HG03571 (cell line): ENCODE data around the gene FAM117A.
A peak's percentile ranks its signal among the peaks of the same experiment; 100 is the strongest.

Experiments
- ATAC-seq: cut with Tn5 transposase; IDR thresholded peaks from one replicate; pipeline ENCODE4 v1.9.1; 2021; ENCODE audit not compliant: unreplicated experiment

FAM117A gene, protein sequence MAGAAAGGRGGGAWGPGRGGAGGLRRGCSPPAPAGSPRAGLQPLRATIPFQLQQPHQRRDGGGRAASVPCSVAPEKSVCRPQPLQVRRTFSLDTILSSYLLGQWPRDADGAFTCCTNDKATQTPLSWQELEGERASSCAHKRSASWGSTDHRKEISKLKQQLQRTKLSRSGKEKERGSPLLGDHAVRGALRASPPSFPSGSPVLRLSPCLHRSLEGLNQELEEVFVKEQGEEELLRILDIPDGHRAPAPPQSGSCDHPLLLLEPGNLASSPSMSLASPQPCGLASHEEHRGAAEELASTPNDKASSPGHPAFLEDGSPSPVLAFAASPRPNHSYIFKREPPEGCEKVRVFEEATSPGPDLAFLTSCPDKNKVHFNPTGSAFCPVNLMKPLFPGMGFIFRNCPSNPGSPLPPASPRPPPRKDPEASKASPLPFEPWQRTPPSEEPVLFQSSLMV

DNA sequence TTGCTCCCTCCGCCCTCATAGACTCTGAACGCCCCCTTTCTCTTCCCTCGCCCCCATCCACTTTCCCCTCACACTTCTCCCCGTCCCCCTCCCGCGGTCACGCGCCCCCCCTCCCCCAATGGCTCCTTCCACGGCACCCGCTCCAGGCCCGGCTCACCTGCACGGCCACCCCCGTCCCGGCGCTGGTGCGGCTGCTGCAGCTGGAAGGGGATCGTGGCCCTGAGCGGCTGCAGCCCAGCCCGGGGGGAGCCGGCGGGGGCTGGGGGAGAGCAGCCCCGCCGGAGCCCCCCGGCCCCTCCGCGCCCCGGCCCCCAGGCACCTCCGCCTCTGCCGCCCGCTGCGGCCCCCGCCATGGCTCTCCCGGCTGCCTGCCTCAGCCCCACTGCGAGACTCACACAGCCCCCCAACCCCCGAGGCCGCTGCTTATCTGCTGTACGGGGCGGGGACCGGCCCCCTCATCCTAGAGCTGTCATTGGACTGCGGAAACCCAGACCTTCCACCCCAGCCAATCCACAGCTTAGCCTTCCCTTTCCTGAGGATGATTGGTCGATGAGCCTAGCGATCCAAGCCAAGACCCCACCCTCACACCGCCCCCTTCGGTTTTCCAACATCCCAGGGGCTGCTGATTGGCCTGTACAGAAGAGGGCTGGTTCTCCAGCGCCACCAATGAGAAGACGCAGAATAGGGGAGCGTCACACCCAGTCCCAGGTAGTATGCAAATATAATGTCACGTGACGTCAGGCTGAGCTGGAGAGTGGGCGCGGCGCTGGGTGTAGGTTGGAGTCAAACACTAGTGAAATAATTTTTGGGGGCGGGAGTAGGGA lies at the start of gene FAM117A:
FAM117A (minus strand) TSS at position 397 of the 824 bp plus-strand sequence; CDS start at position 353, 44 bp downstream.
- ATAC-seq = peak; percentile 91

DNA sequence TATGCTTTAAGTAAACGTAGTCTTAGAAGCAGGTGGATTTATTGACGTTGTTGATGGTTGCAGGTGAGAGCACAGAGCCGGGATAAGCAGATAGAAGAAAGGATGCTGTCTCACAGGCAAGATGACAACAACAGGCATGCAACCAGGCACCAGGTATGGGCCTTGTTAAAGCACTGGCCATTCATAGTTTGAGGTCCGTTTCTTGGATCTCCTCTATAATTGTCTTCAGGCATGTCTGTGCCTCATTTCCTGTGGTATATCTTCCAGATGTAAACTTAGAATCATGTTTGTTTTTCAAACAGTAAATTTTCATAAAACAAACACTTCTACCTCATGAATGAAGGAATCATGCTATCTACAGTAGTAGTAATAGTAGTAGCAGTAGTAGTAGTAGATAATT lies 45.1 kb upstream of the FAM117A start:
- ATAC-seq = no peak

DNA sequence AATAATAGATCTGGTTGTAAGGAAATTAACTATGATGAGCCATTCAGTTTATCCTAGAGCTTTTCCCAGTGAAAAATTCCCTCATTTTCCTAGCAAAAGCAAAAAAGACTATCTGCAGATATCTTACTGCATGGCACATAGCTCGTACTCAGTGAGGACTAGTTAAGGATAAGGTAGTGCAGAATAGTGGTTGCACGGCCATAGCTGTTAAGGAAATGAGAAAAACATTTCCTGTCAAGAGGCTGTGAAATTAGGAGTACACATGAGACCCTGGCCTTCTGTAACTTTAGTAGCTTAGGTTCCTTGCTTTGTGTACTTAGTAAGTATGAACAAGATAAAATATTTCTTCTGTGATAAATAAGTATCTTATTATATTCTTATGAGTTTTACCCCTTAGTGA lies 34.8 kb upstream of the FAM117A start:
- no peak for ATAC-seq

DNA sequence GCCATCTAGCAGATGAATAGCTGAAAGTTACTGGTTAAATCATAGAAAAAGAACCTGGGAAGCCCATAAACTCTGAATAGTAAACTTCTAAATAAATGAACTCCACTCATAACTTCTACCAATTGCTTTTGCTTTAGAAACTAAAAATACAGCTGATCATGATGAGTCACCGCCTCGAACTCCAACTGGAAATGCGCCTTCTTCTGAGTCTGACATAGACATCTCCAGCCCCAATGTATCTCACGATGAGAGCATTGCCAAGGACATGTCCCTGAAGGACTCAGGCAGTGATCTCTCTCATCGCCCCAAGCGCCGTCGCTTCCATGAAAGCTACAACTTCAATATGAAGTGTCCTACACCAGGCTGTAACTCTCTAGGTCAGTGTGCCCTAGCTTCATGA lies 34.3 kb upstream of the FAM117A start:
- no peak for ATAC-seq

DNA sequence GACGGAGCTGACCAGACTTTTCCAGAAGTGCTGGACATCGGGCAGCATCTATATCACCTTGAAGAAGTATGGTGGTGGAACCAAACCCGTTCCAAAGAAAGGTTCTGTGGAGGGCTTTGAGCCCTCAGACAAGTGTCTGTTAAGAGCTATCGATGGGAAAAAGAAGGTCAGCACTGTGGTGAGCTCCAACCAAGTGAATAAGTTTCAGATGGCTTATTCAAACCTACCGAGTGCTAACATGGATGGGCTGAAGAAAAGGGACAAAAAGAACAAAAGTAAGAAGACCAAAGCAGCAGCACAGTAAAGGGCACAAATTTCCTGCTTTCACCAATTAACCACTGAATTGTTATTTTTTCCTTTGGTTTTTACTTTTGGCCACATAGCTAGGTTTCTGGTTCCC lies 31.4 kb upstream of the FAM117A start:
- ATAC-seq = no peak

DNA sequence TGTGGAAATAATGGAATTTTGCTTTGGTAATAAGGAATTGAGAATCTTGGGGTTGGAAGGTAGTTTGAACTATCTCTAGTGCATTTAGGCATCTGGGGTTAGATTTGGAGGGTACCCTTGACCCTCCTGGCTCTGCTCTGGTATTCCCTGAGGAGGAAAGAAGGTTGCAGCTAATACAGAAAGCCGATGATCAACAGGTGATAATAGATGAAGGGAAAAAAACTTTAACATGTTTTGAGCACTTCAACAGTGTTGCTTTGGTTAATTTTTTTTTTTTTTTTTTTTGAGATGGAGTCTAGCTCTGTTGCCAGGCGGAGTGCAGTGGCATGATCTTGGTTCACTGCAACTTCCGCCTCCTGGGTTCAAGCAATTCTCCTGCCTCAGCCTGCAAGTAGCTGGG lies 29.4 kb upstream of the FAM117A start:
- ATAC-seq = no peak

DNA sequence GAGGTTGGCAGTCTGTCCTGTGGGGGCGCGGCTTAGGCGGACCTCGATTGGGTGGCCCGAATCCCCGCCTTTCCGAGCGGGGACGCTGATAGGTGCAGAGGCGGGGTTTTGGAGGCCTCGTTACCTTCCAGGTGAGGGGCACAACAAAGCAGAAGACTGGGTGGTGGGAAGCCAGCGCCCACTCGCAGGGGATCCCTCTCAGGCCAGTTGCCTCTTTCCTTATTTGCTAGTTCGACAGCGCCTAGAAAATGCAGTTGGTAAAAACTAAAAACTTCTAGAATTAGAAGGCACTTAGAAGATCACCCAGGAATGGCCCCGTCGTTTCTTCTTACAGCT lies 25.3 kb upstream of the FAM117A start:
- ATAC-seq = no peak

DNA sequence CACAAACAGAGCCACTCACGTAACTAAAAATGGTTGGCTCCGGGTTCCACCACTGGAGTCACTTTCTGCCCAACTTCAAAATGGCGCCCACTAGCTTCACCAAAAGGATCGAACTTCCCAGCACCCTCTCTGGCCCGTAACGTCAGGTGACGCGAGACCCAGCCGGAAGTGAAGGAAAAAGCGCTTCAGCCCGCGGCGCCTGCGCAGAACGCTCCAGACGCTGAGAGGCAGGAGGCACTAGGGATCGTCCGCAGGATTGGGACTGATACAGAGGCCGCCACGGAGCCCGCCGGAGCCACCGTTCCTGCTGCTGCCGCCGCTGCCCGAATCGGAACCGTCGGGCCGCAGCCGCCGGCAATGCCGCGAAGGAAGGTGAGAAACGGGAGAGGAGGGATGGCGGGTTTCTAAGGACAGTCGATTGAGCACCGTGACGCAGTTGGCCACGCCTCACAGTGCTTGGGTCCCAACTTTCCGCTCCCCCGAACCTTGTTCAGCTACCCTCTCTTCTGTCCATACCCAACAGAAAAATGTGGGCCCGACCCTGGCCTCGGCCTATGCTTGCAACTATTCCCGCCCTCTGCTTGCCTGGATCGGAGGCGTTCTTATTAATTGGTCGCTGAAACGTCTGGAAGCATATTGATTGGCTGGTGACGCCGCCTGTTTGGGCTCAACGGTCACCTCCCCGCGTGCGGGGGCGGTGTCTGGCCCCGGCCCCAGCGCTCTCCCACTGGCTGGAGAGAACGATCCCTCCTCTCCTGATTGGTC lies 24.7 kb upstream of the FAM117A start, which contains the start of gene KAT7:
KAT7 (plus strand) TSS at position 204 of the 765 bp plus-strand sequence; CDS start at position 358, 154 bp downstream.
- ATAC-seq = peak; percentile 85

DNA sequence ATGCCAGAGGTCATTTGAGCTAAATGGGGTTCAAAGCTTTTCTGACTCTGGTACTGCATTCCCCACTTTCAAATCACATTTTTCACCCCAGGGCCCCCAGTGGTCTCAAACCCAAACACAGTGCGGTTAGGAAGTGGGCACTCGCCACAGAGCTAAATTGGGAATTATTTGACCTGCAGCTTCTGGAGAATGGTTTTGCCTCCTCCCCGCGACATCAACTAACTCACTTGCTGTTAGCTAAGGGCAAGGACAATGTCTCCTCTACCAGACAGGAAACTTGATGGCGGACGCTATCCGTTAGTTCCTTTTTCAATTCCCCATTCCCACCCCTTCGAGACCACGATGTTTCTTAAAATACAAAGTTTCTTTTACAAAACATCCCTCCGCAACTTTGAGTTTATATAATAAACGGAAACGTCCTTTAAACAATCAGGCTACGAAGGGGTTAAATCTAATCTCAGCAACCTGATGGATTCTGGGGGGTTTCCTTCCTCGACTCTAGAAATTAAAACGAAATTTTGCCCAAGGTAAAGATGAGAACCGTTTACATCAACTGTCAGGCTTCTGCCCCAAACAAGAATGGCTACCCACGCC lies 24.1 kb upstream of the FAM117A start:
- ATAC-seq = no peak

DNA sequence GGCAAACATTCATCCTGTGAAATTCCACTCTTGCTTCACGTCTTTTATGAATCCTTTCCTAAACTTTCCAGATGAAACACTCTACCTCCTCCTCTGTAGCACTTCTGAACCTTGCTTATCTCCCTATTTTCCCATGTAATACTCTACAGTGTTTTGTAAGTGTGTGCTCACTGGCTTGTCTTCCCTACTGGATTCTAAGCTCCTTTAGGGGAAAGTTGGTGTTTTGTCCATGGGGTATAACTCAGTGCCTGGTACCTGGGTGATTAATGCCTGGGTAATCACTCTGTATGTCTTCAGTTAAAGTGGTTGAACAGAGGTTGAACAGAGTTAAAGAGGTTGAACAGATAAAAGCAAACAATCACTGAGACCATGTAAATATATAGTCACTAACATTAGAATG lies 20.7 kb upstream of the FAM117A start:
- no peak for ATAC-seq

DNA sequence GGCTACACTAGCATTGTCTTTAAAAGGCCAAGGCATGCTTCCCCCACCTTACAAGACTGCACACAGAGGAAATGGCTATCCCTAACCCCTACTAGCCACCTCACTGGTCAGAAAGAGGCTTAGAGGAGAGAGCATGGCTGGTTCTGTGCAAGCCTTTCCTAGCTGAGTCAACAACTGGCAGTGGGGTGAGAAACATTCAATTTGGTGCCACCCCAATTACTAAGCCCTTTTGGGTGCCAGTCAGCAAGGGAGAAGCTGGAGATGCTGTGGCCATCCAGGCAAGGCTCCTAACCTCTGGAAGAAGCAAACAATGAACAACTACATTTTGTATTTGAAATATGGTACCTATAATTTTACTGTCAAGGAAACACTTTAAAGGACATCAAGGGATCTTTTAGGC lies 19.9 kb upstream of the FAM117A start:
- no peak for ATAC-seq

DNA sequence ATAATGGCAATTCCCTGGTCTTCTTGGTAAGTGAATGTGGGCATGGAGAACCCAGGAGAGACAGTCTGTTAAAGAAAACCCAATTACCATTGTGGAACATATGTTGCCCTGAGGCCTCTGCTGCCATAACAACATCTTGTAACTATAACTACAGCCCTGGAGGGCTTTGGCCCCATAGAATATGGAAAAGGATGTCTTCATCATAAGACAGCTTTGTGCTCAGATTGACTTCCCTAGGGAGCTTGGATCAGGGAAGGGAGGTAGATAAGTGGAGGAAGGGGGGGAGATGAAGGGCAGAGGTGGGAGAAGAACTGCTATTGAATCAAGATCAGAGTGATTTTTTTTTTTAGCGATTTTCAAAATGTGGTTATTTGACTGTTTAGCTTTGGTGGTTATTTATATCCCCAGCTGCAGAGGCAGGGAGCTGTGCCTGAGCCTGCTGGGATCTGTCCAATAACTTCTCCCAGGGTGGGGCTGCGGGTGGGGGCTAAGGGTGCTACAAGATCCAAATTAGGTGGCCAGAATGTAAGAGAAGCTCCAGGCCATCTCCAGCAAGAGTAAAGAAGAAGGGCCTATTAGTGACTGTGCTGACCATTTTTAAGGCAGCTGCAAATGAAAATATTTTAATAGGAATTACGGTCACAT lies 19.3 kb upstream of the FAM117A start:
- ATAC-seq = no peak

DNA sequence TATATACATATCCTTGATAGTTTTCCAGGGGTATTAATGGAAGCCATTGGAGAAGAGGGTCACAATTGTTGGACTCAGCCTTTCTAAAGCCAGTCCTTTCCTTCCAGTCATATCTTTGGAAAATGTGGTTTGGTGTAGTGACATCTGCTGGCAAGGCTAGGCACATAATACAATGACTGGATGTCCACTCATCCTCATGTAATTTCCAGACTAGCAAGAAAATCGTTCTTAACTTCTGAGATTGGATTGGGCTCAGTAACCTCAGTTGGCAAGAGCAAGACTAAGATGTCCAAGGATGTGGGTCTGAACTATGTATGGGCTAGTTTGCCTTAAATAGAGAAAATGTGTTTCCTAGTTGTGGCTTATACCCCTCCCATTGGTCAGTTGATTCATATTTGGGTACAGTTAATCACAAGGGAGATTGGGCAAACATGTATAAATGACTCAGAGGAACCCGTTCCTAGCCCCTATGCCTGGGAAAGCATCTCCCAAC lies 15.9 kb upstream of the FAM117A start:
- no peak for ATAC-seq

DNA sequence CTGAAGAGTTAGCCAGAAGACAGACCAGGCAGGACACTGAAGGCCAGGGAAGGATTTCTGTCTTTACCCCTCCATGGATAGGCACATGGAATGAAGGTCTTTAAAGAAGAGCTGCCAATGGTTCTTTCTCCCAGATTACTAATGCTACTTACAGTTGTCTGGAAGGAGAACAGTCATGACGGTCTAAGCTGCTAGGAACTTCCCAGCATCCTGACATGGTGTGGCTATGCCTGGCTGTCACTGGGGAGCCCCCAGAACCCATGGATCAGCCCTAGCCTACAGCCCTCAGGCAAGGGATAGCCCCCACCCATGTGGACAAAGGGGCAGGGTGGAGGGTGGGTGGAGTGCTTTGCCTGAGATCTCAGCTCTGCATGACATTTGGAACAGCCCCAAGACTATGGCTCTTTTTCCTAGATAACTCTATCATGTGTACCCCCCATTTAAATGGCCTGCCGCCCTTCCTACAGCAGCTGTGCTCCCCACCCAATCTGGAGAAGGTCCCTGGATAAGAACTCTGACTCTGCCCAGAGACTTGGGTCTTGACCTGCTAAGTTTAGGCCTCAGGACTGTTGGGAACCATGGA lies 15.3 kb upstream of the FAM117A start:
- ATAC-seq = no peak

DNA sequence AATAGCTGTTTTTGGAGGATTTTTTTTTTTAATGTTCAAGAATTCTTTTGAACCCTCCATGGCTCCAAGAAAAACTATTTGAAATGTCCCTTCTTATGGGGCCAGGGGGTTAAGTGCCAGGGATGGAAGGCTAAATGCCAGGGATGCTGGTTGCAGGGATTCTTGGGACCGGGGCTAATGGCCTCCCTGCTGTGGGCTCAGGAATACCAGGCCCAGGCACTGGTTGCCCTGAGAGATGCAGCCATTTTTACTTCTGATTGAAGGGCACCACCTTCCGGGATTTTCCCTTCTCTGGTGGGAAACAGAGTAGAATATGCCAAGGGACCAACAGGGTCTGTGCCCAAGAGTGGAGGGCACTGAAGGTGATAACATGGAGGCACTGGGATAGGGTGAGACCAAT lies 13.6 kb upstream of the FAM117A start:
- ATAC-seq = no peak

DNA sequence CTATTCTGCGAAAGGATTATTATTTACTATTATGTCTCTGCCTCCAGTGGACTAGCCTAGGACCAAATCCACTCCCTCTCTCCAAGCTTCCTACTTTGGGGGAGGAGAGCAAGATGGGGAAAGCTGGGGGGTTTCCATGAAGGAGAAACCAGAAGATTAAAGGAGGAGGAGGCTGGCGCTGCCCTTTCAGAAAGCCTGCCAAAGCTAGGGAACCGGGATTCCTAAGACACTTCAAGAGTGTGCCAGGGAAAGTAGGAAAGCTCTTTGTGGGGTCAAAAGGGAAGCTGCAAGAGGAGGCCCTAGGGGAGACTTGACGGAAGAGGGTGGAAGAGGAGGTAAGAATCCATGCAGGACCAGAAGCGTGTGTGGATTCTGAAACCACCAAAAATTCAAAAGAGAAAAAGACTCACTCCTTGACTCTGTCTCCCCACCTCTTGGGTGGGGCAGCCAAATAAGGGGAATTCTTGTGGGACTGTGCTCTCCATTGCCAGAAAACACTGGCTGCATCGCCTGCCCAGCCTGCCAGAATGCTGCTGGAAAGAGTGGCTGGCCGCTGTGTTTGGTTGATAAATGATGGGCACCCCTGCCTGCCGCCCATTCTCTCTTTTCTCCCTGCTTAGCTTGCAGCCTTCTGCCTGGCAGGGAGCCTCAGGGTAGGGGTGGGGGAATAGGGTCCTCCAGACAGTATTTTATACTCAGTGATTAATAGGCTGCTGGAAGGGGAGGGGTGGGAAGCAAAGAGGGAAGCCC lies 12.8 kb upstream of the FAM117A start:
- ATAC-seq = no peak

DNA sequence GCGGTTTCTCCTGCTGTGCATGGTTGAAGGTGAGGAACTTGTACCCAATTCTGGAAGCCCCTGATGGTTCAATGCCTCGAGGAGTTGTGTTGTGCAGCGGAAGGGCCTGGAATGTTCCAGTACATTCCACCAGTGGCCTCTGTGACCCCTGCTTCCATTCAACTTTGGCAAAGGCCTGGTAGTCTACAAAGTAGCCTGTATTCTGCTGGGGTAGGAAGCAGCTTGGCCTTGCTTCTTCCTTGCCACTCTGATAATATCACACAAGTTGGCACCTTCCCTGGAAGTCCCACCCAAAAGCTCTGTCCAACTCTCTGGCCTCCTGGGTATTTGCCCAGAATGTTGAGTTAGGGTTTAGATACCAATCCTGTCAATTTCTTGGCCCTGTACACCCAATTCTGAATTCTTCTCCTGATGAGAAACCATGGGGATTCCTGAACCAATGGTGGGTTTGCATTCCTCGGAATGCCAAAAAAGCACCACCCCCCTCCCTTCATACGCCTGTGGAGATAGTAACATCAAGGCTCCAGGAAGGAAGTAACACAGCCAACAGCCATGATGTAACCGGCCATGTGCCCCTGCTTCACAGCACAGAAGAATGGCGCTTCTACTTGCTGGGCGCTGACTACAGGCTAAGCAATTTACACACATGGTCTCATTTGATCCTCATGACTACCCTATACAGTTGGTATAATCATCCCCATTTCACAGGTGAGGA lies 11.8 kb upstream of the FAM117A start:
- no peak for ATAC-seq

DNA sequence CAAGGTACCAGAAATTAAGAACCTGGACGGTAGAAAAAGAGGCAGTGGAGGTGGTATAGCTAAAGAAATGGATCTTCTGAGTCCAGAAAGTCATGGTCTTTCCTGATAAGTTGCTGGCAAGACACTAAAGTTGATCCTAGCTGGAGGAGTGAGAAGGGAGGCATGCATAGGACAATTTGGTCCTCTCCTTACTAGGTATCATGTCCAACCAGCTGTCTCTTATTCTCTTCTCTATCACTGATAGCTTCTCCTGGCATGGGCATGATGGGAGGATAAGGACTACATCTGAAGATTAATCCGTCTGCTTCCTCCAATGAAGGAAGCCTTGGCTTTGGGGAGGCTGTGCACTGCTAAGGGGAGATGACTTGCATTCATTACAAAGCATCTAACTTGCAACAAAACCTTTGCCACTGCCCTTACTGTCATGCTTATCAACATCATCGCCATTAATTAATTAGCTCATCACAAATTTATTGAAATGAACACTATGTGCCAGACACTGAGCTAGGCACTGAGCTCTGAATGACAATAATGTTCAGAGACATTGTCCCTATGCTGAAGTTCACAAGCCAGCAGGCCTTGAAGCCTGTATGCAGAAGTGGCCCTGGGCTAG lies 3.1 kb upstream of the FAM117A start:
- no peak for ATAC-seq
